ENCODE results near the gene SCAMP3. TPM values are rescaled to one million over a fixed set of nuclear protein-coding genes. Genes with fewer than 3 reads are reported as not detected.
"Not testable (repeated sequence)": the region's sequence is repeated elsewhere in the genome, so short reads cannot be mapped to it uniquely, and the experiment has no call there.

SCAMP3 gene
- polyA plus RNA-seq (2013, experiment 1 of 2; ENCODE audit: insufficient read length): 62.1 TPM
- polyA plus RNA-seq (2013, experiment 2 of 2; ENCODE audit: insufficient read length): 64.2 TPM

DNA sequence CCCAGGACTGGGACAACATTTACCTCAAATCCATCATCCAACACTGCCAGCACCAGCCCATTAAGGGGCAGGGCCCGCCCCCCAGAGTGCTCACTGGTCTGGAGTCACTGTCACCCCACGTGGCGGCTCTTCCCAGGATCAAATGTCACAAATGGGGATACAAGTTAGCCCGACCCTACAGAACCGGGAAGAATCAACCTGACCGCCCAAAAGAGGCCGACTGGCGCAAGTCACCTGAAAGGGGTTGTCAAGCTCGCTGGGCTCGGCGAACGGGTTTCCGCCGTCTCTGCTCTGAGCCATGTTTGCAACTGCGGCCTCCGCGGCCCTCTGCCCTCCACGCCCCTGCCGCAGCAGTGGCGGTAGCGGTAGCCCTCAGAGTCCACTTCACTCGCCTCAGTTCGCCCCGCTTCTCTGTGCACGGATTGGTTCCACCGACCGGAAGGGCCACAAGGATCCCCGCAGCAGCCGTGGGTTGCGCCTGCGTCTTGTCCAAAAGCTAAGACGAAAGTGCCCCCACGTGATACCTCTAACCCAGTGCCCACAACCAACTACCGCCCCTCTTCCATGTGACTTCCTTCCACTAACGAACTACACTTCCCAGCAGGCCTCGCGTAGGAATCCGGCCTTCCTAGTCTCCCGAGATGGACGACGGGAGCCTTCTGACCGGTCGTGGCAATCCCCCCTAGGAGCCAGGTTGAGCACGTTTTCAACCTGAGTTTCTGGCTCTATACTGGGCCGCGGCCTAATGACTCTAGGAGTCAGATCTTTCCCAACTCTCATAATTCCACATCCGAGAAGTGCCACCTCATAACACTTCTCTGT is at the start of gene SCAMP3:
TSS of gene SCAMP3 (minus strand) at position 509 of the 822 bp plus-strand sequence. CDS start at position 300, 209 bp downstream.
- DNase-seq: peak; percentile 98

DNA sequence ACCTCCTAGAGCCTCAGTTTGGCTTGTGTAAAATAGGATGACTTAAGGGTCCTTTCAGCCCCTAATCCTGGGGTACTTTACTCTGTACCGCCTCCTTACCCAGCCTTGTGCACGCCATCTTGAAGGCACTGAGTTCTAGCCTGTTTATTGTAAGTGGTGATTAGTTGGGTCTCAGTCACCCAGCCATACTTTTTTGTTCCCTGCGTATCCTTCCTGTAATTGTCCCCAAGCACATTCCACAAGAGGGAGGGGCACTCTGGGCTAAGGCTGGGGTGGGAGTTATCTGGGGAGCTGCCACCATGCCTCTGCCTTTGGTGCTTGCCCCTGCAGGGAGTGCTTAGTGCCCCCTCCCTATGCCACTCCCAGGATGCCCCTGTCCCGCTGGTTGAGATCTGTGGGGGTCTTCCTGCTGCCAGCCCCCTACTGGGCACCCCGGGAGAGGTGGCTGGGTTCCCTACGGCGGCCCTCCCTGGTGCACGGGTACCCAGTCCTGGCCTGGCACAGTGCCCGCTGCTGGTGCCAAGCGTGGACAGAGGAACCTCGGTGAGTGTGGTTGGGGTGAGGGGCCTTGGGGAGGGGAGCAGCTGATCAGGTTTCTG is 47.4 kb upstream of the SCAMP3 start:
- no peak for DNase-seq

DNA sequence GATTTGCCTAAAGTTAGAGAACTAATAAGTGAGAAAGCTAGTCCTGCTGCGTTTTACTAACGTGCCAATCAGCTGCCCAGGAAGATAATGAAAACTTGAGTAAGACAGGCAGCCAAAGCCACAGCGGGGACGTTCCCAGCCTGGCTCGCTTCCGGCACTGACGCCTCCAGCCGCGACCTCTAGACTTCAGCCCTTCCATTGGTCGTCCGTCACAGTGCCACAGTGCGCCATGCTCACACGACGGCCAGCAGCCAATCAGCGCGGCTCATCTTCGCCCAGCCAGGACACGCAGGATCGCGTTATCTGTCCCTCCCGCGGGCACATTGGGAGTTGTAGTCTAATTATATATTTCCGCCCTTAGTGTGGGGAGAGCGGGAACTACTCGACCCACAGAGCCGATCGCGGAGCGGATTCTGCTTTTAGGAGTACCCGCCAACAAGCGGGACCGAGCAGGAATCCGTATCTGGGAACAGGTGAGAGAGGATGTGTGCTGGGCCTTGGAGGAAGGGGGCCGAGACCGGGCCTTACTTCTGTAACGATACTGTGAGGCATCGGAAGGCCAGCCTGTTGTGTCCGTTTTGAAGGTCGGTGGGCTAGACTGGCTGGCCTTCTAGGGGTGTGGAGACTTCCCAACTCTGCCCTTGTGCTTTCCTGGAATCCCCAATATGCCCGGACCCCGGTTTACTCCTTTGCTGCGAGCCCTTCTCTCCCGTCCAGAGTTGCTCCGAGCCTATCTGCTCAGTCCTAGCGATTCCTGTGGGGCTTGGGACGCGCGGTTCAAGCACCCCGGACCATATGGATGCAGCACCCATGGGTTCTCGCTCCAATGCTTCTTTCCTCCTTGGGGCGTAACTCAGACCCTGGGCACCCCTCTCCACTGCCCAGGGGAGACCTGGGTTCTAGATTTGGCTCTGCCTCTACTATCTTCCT is 46.6 kb upstream of the SCAMP3 start, which contains the start of gene FDPS:
TSS of gene FDPS (plus strand) at position 374 of the 930 bp plus-strand sequence. CDS start 924 bp downstream, outside the sequence.
- DNase-seq: peak; percentile 99

DNA sequence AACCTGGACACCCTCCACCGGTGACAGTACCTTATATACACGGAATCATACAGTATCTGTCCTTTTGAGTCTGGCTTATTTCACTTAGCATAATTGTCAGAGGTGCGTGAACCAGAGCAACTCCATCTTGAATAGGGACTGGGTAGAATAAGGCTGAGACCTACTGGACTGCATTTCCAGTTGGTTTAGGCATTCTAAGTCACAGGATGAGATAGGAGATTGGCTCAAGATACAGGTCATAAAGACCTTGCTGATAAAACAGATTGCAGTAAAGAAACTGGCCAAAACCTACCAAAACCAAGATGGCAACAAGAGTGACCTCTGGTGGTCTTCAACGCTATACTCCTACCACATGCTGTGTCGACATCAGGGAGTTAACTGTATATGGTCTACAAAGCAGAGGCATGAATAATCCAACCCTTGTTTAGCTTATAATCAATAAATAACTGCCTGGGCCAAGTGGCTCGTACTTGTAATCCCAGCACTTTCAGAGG is 45.1 kb upstream of the SCAMP3 start:
- DNase-seq: peak; percentile 55

DNA sequence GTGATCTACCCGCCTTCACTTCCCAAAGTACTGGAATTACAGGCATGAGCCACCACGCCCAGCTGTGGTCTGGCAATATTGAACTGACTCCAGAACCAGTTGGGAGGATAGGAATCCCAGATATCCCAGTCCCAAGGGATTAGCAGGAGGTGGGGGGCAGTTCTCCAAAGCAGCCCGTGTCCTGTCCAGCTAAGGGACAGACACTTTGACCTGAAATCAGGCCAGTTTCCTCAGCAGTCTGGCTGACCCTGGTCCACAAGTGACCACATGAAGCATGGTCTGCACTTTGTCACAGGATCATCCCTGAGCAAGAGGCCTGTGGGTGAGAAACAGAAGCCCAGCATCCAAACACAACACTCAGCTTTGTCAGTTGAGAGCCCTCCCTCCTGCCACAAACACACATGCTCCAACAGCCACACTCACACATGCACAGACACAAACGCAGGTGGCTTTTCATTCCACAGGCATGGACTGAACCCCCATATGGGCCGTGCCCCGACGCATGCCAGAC is 43.8 kb upstream of the SCAMP3 start:
- peak; percentile 34 for DNase-seq

DNA sequence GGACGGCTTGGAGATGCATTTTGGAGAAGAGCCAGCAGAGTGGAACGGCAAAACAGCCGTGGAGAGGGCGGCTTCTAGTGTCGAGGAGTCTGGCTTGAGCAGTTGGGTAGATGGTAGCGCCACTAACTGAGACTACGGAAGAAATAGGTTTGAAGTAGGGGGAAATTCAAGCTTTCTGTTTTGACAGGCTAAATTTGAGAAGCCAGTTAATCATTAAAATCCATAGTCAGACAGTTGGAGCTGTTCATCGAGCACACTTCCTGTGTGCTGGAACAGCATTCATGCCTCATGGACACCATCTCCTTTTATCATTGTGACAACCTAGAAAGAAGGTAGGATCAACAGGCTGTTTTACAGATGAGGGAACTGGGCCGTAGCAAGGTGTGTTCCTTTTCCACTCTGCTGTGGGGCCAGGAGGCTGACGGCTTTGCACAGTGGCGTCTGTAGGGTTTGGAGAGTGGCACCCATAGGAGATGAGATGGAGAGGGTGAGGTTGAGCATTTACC is 42.5 kb upstream of the SCAMP3 start:
- DNase-seq: no peak

DNA sequence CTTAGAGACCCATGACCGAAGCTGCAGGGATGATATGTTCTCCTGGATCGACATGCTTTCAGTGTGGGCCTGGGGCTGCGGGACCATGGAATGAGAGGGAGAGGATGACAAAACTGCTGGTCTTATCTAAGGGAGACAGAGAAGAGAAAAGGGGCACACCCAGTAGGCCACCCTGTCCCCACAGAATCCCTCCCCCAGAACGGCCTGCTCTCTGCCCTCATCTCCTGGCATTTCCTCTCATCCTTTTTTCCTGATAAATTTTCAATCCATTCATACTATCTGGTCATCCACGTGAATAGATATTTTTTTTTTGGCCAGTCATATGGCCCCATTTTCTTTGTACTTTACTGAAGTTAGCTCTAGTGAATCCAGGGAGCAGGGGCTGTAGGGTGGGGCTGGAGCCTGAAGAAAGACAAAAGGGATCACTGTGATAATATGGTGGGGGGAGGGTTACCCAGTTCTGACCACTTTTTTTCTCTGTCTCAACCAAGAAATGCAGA is 39.2 kb upstream of the SCAMP3 start, which contains the start of gene PKLR:
TSS of gene PKLR (minus strand) at position 97 of the 500 bp plus-strand sequence. CDS start at position 54, 43 bp downstream.
- DNase-seq: no peak

DNA sequence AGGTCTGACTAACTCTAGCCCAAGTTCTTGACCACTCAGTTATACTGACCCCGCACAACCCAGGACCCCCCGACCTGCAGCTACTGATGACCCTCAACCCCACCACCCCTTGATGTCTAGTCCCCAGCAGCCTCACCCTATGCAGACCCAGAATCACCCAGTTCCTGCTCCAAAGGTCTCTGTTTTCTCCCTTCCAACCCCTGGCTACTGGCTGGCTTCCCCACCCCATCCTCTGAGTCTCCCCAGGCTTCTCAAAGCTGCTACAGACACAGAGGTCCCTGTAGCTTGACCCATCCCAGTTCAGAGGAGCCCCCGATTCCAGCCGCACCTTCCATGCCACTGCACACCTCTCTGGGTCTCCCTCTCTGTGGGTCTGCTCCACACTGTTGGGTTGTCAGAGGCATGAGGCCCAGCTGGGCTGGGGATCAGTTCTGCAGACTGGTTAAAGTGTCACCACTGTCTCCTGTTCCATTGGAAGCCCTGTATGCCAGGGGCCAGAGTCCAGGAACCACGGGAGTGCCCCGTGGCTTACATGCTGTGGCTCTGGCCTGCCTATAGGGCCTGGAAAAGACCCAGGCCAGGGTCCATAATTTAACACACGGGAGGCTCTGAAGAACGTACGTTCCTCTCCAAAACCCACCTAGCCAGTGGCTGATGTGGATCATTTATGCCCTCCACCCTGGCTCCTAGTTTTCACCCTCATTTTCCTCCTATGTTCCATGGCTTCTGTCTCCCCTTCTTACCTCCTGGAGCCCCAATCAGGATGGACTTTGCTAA is 38.6 kb upstream of the SCAMP3 start:
- DNase-seq: no peak

DNA sequence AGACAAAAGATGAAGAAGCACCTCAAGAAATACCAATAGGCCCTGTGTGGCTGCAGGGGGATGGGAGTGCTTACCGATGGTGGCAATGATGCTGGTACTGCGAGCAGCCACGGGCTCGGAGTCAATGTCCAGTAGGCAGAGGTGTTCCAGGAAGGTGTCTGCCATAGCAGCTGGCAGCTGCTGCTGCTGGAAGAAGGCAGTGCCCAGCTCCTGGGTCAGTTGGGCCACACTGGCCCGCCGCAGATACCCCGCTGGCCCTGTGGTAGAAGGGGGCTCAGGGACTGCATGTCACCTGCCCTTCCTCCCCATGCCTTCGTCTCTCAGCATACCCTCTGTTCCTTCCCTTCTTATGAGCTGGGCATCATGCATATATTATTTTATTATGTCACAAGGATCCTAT is 37.9 kb upstream of the SCAMP3 start:
- no peak for DNase-seq

DNA sequence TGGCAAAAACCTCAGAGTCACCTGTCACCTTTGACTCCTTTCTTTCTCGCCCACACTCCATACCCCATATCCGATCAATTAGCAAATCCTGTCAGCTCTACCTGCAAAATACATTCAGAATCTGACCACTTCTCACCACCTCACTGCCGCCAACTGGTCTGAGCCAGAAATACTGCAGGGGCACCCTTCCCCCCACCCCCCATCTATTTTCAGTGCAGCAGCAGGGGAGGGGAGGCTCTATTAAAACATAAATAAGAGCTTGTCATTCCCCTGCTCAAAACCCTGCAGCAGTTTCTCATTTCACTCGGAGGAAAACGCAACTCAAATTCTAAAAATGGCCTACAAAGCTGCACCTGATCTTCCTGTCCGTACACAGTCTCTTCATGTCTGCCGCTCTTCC is 35.2 kb upstream of the SCAMP3 start:
- no peak for DNase-seq

DNA sequence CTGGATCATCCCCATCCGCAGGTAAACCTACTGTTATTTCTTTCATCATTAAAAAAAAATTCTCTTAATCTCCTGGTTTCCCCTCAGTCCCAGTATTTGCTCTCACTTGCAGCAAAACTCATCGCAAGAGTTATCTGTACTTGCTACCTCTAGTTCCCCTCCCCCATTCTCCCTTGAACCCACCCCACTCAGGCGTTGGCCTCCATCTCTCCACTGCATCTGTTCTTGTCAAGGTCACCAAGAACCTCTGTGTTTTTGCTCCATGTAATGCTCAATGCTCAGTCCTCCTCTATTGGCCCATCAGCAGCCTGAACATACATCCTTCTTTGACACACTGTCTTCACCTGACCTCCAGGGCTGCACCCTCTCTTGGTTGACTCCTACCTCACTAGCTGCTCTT is 34.5 kb upstream of the SCAMP3 start:
- DNase-seq: no peak

DNA sequence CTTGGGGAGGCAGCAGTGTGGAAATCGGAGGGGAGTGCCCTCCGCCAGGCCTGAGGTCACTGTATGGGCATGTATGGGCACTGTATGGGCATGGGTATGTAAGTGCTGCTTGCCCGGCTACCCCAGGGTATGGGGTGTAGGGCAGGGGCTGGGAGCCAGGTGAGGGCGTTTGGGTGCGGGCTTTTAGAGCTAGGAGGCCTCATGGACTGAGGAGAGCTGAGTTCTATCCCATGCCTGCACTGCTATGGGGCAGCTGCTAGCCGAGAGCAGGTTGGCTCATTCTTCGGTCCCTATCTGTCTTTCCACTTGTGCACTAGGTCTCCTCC is 33.7 kb upstream of the SCAMP3 start:
- DNase-seq: no peak

DNA sequence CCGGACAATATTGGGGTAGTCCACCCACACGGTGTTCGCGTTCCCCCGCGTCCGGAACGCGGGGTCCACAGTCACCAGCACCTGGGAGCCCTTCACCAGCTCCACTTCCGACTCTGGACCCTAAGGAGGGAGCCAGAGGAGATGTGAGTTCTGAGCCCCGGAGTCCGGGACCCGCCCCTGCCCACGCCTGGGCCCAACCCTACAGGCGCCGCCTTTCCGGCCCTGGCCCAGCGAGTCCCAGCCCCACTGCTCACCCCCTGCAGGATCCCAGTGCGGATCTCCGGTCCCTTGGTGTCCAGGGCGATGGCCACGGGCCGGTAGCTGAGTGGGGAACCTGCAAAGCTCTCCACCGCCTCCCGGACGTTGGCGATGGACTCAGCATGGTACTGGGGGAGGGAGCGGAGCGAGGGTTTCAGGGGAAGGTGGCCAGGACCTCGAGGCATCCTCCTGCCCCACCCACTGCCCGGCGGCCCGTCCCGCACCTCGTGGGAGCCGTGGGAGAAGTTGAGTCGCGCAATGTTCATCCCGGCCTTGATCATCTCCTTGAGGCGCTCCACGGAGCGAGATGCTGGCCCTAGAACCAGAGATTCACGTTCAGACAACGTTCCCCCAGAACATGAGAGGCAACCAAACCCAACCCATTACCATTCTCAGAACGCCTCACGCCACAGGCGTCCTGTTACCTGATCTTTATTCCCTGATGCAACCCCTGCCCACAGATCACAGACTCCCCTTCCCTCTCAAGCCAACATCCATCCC is 33.2 kb upstream of the SCAMP3 start:
- no peak for DNase-seq

DNA sequence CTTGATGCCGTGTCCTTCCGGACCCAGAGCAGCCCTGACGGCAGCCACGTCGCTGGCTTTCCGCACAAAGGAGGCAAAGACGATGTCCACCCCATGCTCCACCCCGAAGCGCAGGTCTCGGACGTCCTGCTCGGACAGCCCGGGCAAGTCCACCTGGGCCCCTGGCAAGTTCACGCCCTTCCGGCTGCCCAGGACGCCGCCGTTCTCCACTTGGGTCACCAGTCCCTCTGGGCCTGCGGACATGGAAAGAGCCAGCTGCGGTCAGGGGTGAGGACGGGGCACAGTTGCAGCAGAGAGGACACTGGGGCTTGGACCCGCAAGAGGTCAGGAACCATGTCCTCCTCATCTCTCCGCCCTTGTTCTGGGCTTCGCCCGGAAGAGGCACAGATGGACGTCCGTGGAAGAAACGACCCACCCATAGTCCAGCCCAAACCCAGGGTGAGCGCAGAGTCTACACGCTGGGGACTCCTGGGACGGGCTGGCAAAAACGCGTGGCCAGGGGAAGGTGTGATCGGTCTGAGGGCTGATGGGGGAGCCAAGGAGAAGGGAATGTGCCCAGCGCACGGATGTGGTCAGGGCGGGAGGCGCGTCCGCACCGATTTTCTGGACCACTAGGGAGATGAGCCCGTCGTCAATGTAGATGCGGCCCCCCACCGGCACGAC is 32.5 kb upstream of the SCAMP3 start:
- DNase-seq: no peak

DNA sequence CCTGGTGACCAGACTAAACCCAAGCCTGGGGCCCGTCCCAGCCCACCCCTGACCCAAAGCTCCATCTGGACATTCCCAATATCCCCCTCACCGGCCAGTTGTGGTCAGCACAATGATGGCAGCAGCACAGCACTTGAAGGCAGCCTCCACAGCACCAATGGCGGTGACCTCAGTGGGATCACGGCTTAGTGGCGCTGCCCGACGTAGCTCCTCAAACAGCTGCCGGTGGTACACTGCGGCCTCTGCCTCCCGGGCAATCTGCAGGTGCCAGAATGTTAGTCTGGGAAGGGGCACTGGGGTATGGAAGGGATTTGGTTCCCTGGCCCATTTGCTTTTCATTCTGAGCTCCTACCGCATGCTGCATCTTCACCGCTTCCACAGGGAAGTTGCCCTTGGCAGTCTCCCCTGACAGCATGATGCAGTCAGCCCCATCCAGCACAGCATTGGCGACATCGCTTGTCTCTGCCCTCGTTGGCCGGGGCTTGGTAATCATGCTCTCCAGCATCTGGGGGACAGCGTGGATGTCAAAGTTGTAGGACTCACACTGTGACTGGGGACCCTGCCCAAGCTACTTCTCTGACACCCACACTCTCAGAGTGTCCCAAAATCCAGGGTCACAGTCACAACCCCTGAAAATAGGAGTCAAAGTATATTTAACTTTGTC is 31.1 kb upstream of the SCAMP3 start:
- no peak for DNase-seq

DNA sequence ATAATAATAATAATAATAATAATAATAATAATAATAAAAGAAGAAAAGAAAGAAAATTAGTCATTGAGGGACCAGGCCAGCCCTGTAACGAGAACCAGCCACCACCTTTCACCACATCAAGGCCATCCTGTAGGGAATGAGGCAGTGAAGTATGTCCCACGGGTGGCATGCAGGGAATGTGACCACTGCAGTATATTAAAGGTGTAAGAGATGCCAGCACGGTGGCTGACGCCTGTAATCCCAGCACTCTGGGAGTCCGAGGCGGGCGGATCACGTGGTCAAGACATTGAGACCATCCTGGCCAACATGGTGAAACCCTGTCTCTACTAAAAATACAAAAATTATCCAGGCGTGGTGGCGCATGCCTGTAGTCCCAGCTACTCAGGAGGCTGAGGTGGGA is 28.8 kb upstream of the SCAMP3 start:
- DNase-seq: not testable (repeated sequence)

DNA sequence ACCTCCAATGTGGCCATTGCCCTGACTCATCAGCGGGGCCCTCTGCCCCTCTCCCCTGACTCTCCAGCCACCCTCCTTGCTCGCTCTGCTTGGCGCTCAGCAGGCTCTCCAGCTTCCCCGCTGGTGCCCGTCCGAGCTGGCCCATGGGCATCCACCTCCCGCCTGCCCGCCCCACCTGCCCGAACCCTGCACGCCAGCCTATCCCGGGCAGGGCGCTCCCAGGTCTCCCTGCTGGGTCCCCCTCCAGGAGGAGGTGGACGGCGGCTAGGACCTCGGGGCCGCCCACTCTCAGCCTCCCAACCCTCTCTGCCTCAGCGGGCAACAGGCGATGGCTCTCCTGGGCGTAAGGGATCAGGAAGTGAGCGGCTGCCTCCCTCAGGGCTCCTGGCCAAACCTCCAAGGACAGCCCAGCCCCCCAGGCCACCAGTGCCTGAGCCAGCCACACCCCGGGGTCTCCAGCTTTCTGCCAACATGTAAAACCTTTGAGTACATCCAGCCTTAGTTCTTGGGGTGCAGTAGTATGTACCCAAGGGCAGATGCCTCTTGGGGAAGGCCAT is 25.9 kb upstream of the SCAMP3 start:
- DNase-seq: no peak

DNA sequence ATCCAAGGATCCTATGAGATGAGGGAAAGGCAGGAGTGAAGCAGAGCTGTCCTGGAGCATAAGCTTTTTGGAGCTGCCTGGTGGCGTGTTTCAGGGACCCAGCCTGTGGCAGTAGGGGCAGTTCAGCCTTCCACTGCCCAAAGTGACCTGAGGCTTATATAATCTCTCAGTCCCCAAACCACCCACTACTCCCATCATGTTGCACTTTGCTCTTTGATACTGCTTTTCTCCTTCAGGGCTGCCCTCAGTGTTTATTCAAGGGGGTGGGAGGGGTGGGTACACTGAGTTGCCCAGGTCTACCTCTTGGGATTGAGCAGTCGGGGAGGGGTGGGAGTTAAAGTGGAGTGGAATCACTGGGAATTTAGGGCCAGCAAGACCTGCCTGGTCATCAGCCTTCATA is 24.4 kb upstream of the SCAMP3 start:
- DNase-seq: no peak

DNA sequence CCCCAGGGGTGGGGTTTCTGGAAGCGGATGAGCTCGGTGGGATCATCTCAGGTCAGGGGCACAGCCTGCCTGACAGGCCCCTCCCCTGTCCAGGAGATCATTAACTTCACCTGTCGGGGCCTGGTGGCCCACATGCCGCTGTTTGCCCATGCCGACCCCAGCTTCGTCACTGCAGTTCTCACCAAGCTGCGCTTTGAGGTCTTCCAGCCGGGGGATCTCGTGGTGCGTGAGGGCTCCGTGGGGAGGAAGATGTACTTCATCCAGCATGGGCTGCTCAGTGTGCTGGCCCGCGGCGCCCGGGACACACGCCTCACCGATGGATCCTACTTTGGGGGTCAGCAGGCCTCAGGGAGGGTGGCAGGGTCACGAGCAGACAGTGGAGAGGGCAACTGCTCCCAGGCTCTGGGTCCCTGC is 23.5 kb upstream of the SCAMP3 start:
- no peak for DNase-seq

Measured in fibroblast of skin of abdomen (primary cell).